NK-92 treated with Interleukin-12 subunit alpha and Interleukin-12 subunit beta, amount 100 ng/mL, for 24 hours (cell line): ENCODE results near the gene CARTPT.

Experiments
- DNase-seq: peaks from one replicate; lab custom pipeline; 2025; lab: John Stamatoyannopoulos, UW

CARTPT gene

GRCh38 chr5:71719063-71719964, at the start of gene CARTPT:
TSS of gene CARTPT (plus strand) at chr5:71719275. CDS start at chr5:71719294, 19 bp downstream.
- no peak for DNase-seq

GRCh38 chr5:71677977-71678376, 41.1 kb upstream of the CARTPT start:
- no peak for DNase-seq

GRCh38 chr5:71679714-71680113, 39.4 kb upstream of the CARTPT start:
- DNase-seq: no peak

GRCh38 chr5:71680510-71680909, 38.6 kb upstream of the CARTPT start:
- DNase-seq: no peak

- DNase-seq: no peak
Measured at GRCh38 chr5:71681296-71681695, 37.8 kb upstream of the CARTPT start.

- DNase-seq: no peak
Measured at GRCh38 chr5:71684309-71684708, 34.8 kb upstream of the CARTPT start.

- DNase-seq: no peak
Measured at GRCh38 chr5:71693828-71694427, 25.1 kb upstream of the CARTPT start.

- DNase-seq: no peak
Measured at GRCh38 chr5:71695071-71695470, 24.0 kb upstream of the CARTPT start.

- DNase-seq: no peak
Measured at GRCh38 chr5:71695595-71695994, 23.5 kb upstream of the CARTPT start.

GRCh38 chr5:71697967-71698366, 21.1 kb upstream of the CARTPT start:
- DNase-seq: no peak

- DNase-seq: no peak
Measured at GRCh38 chr5:71699233-71699632, 19.8 kb upstream of the CARTPT start.

GRCh38 chr5:71699751-71700150, 19.3 kb upstream of the CARTPT start:
- no peak for DNase-seq

- no peak for DNase-seq
Measured at GRCh38 chr5:71700803-71701202, 18.3 kb upstream of the CARTPT start.

GRCh38 chr5:71701407-71701806, 17.7 kb upstream of the CARTPT start:
- DNase-seq: no peak

GRCh38 chr5:71703941-71704340, 15.1 kb upstream of the CARTPT start:
- DNase-seq: no peak

- DNase-seq: no peak
Measured at GRCh38 chr5:71705421-71705820, 13.7 kb upstream of the CARTPT start.

- DNase-seq: no peak
Measured at GRCh38 chr5:71706906-71707305, 12.2 kb upstream of the CARTPT start.

- no peak for DNase-seq
Measured at GRCh38 chr5:71711610-71712009, 7.5 kb upstream of the CARTPT start.

GRCh38 chr5:71714911-71715310, 4.2 kb upstream of the CARTPT start:
- no peak for DNase-seq

- DNase-seq: no peak
Measured at GRCh38 chr5:71727978-71728377, 8.9 kb downstream of the CARTPT start.

GRCh38 chr5:71731015-71731414, 11.9 kb downstream of the CARTPT start:
- DNase-seq: no peak

GRCh38 chr5:71732011-71732410, 12.9 kb downstream of the CARTPT start:
- DNase-seq: no peak

- no peak for DNase-seq
Measured at GRCh38 chr5:71734141-71734540, 15.1 kb downstream of the CARTPT start.
